Measurements from ENCODE around the gene P2RY6. TPM values are rescaled to one million over a fixed set of nuclear protein-coding genes. Genes with fewer than 3 reads are reported as not detected.

P2RY6 gene
- total RNA-seq, 2 experiments from 2014 or later = not detected

- no peaks in the 10 kb centered on the region for H3K9me3 ChIP-seq (ENCODE audit: low read length)
- no peak overlapping the region for H3K4me3 ChIP-seq (ENCODE audit: low read depth, low read length, poor library complexity, severe bottlenecking)
- BruUV-seq (replicated peaks) = no TSS peak
- H3K36me3 ChIP-seq (ENCODE audit: insufficient read depth, low read length) = no peaks in the 10 kb centered on the region
- H4K20me1 ChIP-seq (ENCODE audit: insufficient read depth, low read length) = no peaks in the 10 kb centered on the region
- no peak overlapping the region for H3K4me2 ChIP-seq (ENCODE audit: low read length)
- ChIA-PET CTCF (ENCODE audit: unreplicated experiment) (no interaction called here), POLR2A (no interaction called here)
- H3K79me2 ChIP-seq (ENCODE audit: insufficient read depth, low read depth, low read length) = no peaks in the 10 kb centered on the region
- H3K9me2 ChIP-seq (ENCODE audit: insufficient read depth, low read length) = no peaks in the 10 kb centered on the region
- no peak for DNase-seq (ENCODE audit: low spot score)
- H2AFZ ChIP-seq (ENCODE audit: low read length) = no peak overlapping the region
- TF ChIP-seq EZH2phosphoT487 (IDR thresholded peaks at IDR 0.05; ENCODE audit: borderline replicate concordance, low read depth, low read length) = no peak
- no peak for TF ChIP-seq CTCF (conservative IDR thresholded peaks at IDR 0.05; ENCODE audit: low read length)
- H3K27ac ChIP-seq (ENCODE audit: low read depth, low read length, poor library complexity, severe bottlenecking) = no peak overlapping the region
- intact Hi-C loops (cut with micrococcal nuclease; ENCODE audit: unreplicated experiment) = no loop called here
- H3K4me1 ChIP-seq (ENCODE audit: insufficient read depth, low read length, poor library complexity, severe bottlenecking) = no peaks in the 10 kb centered on the region
Observed at GRCh38 chr11:73280626-73281025, 8.5 kb downstream of the P2RY6 start.

GRCh38 chr11:73281201-73281741 lies 9.1 kb downstream of the P2RY6 start:
- TF ChIP-seq EZH2phosphoT487 (IDR thresholded peaks at IDR 0.05; ENCODE audit: borderline replicate concordance, low read depth, low read length) (no peak), CTCF (conservative IDR thresholded peaks at IDR 0.05; ENCODE audit: low read length) (no peak)
- no peak for DNase-seq (ENCODE audit: low spot score)
- intact Hi-C loops (cut with micrococcal nuclease; ENCODE audit: unreplicated experiment) = no loop called here
- POLR2A ChIA-PET = no interaction called here
- CTCF ChIA-PET (ENCODE audit: unreplicated experiment) = interaction anchor here (0.6 kb wide), 1 partner anchor 37 kb away, joined by 7 read pairs; no protein-coding TSS in a partner anchor
- Histone ChIP-seq H3K36me3 (ENCODE audit: insufficient read depth, low read length) (no peaks in the 10 kb centered on the region), H3K27ac (ENCODE audit: low read depth, low read length, poor library complexity, severe bottlenecking) (no peak overlapping the region), H2AFZ (ENCODE audit: low read length) (no peak overlapping the region), H3K4me1 (ENCODE audit: insufficient read depth, low read length, poor library complexity, severe bottlenecking) (no peaks in the 10 kb centered on the region), H3K9me3 (ENCODE audit: low read length) (no peaks in the 10 kb centered on the region), H4K20me1 (ENCODE audit: insufficient read depth, low read length) (no peaks in the 10 kb centered on the region), H3K79me2 (ENCODE audit: insufficient read depth, low read depth, low read length) (no peaks in the 10 kb centered on the region), H3K4me3 (ENCODE audit: low read depth, low read length, poor library complexity, severe bottlenecking) (no peak overlapping the region), H3K4me2 (ENCODE audit: low read length) (no peak overlapping the region), H3K9me2 (ENCODE audit: insufficient read depth, low read length) (no peaks in the 10 kb centered on the region)
- BruUV-seq (replicated peaks) = no TSS peak

- no TSS peak for BruUV-seq (replicated peaks)
- Histone ChIP-seq H3K4me1 (ENCODE audit: insufficient read depth, low read length, poor library complexity, severe bottlenecking) (no peaks in the 10 kb centered on the region), H4K20me1 (ENCODE audit: insufficient read depth, low read length) (no peaks in the 10 kb centered on the region), H3K4me2 (ENCODE audit: low read length) (no peak overlapping the region), H3K79me2 (ENCODE audit: insufficient read depth, low read depth, low read length) (no peaks in the 10 kb centered on the region), H3K9me3 (ENCODE audit: low read length) (no peaks in the 10 kb centered on the region), H2AFZ (ENCODE audit: low read length) (no peak overlapping the region), H3K36me3 (ENCODE audit: insufficient read depth, low read length) (no peaks in the 10 kb centered on the region), H3K27ac (ENCODE audit: low read depth, low read length, poor library complexity, severe bottlenecking) (no peak overlapping the region), H3K4me3 (ENCODE audit: low read depth, low read length, poor library complexity, severe bottlenecking) (no peak overlapping the region), H3K9me2 (ENCODE audit: insufficient read depth, low read length) (no peaks in the 10 kb centered on the region)
- intact Hi-C loops (cut with micrococcal nuclease; ENCODE audit: unreplicated experiment) = no loop called here
- ChIA-PET POLR2A (interaction anchor here (0.8 kb wide), 1 partner anchor 10 kb away, joined by 3 read pairs; the partner anchor contains the start of gene P2RY6), CTCF (ENCODE audit: unreplicated experiment) (interaction anchor here (0.6 kb wide), 1 partner anchor 37 kb away, joined by 7 read pairs; no protein-coding TSS in a partner anchor)
- no peak for DNase-seq (ENCODE audit: low spot score)
- TF ChIP-seq CTCF (conservative IDR thresholded peaks at IDR 0.05; ENCODE audit: low read length) = no peak
Observed at GRCh38 chr11:73281796-73282660, 9.9 kb downstream of the P2RY6 start.
